ENCODE measurements around the gene INO80B. TPM values are rescaled to one million over a fixed set of nuclear protein-coding genes. Genes with fewer than 3 reads are reported as not detected.
"Not testable (repeated sequence)": the region's sequence is repeated elsewhere in the genome, so short reads cannot be mapped to it uniquely, and the experiment has no call there.

INO80B gene
- total RNA-seq, 1 experiment from 2014 or later: 26.5 TPM

- CTCF ChIA-PET: no interaction called here
- H3K4me3 ChIP-seq (ENCODE audit: low read depth in 2 of 2, low read length in 2 of 2): no peak overlapping the region
- ATAC-seq: no peak
- H3K27me3 ChIP-seq (ENCODE audit: control insufficient read depth, insufficient read depth, low read length): no peaks in the 10 kb centered on the region
- POLR2A ChIA-PET: no interaction called here
- peaks cover 9% of the 10 kb centered on the region for H3K4me1 ChIP-seq (ENCODE audit: control insufficient read depth, insufficient read depth, low read length)
- TF ChIP-seq SIN3A (IDR thresholded peaks at IDR 0.05; ENCODE audit: borderline replicate concordance, insufficient read depth, low read depth, low read length): no peak
- TF ChIP-seq REST (IDR thresholded peaks at IDR 0.05; ENCODE audit: insufficient read depth in 1 of 2, low read depth in 2 of 2, low read length in 1 of 2): no peak
- no peak for TF ChIP-seq CTCF (IDR thresholded peaks at IDR 0.05)
- TF ChIP-seq POLR2AphosphoS5 (IDR thresholded peaks at IDR 0.05; ENCODE audit: low read depth, low read length): no peak
- TF ChIP-seq TCF7L2 (IDR thresholded peaks at IDR 0.05; ENCODE audit: low read depth, low read length): no peak
- peaks cover 2% of the 10 kb centered on the region; the same call in 1 of the 2 replicates for H3K36me3 ChIP-seq (ENCODE audit: control insufficient read depth, insufficient read depth, low read length)
- intact Hi-C loops (cut with micrococcal nuclease; ENCODE audit: unreplicated experiment) (no loop called here), in situ Hi-C loops (cut with HindIII; ENCODE audit: low pct_unique_long_range_greater_than_20kb, low sequenced_read_pairs) (no loop called here)
- DNase-seq (ENCODE audit: low read depth, low spot score): no peak
- H3K9me3 ChIP-seq (ENCODE audit: control insufficient read depth, insufficient read depth, low read depth, low read length): no peaks in the 10 kb centered on the region
- no TSS peak for BruUV-seq (replicated peaks)
- H3K27ac ChIP-seq (ENCODE audit: low read length): no peak overlapping the region
Measured at GRCh38 chr2:74462786-74463105, 7.9 kb downstream of the INO80B start.

- Histone ChIP-seq H3K9me3 (ENCODE audit: control insufficient read depth, insufficient read depth, low read depth, low read length) (no peaks in the 10 kb centered on the region), H3K36me3 (ENCODE audit: control insufficient read depth, insufficient read depth, low read length) (peaks cover 2% of the 10 kb centered on the region; the same call in 1 of the 2 replicates), H3K4me1 (ENCODE audit: control insufficient read depth, insufficient read depth, low read length) (peaks cover 7% of the 10 kb centered on the region), H3K27me3 (ENCODE audit: control insufficient read depth, insufficient read depth, low read length) (no peaks in the 10 kb centered on the region), H3K4me3 (ENCODE audit: low read depth in 2 of 2, low read length in 2 of 2) (peak overlapping the region; percentile 77 to 85), H3K27ac (ENCODE audit: low read length) (peak overlapping the region; percentile 88)
- intact Hi-C loops (cut with micrococcal nuclease; ENCODE audit: unreplicated experiment) (no loop called here), in situ Hi-C loops (cut with HindIII; ENCODE audit: low pct_unique_long_range_greater_than_20kb, low sequenced_read_pairs) (no loop called here)
- no peak for TF ChIP-seq POLR2AphosphoS5 (IDR thresholded peaks at IDR 0.05; ENCODE audit: low read depth, low read length)
- no peak for TF ChIP-seq SIN3A (IDR thresholded peaks at IDR 0.05; ENCODE audit: borderline replicate concordance, insufficient read depth, low read depth, low read length)
- TF ChIP-seq CTCF (IDR thresholded peaks at IDR 0.05): no peak
- no peak for TF ChIP-seq REST (IDR thresholded peaks at IDR 0.05; ENCODE audit: insufficient read depth in 1 of 2, low read depth in 2 of 2, low read length in 1 of 2)
- no peak for TF ChIP-seq TCF7L2 (IDR thresholded peaks at IDR 0.05; ENCODE audit: low read depth, low read length)
- ATAC-seq: 0 out of 2 replicates have a peak, but pooled peaks have one; percentile 0
- POLR2A ChIA-PET: no interaction called here
- BruUV-seq (replicated peaks): no TSS peak
- no peak for DNase-seq (ENCODE audit: low read depth, low spot score)
- CTCF ChIA-PET: no interaction called here
Measured at GRCh38 chr2:74464406-74464805, 9.5 kb downstream of the INO80B start.

GRCh38 chr2:74470742-74471141, 15.9 kb downstream of the INO80B start:
- BruUV-seq (replicated peaks); DNase-seq (ENCODE audit: low read depth, low spot score); CTCF ChIA-PET; ATAC-seq; intact Hi-C loops (cut with micrococcal nuclease; ENCODE audit: unreplicated experiment); H3K27me3 ChIP-seq (ENCODE audit: control insufficient read depth, insufficient read depth, low read length); H3K36me3 ChIP-seq (ENCODE audit: control insufficient read depth, insufficient read depth, low read length); H3K4me1 ChIP-seq (ENCODE audit: control insufficient read depth, insufficient read depth, low read length); H3K27ac ChIP-seq (ENCODE audit: low read length); H3K4me3 ChIP-seq (ENCODE audit: low read depth in 2 of 2, low read length in 2 of 2); in situ Hi-C loops (cut with HindIII; ENCODE audit: low pct_unique_long_range_greater_than_20kb, low sequenced_read_pairs); H3K9me3 ChIP-seq (ENCODE audit: control insufficient read depth, insufficient read depth, low read depth, low read length): not testable (repeated sequence)
- POLR2A ChIA-PET: interaction anchor here (0.6 to 0.7 kb wide), 3 partner anchors 16 to 266 kb away, joined by 4 to 9 read pairs (median 8); no protein-coding TSS in a partner anchor
